ENCODE results near the gene TSC22D3. TPM values are rescaled to one million over a fixed set of nuclear protein-coding genes. Genes with fewer than 3 reads are reported as not detected.

TSC22D3 gene
- total and polyA plus RNA-seq, 7 donors = 40.5 to 551 (median 272) TPM

- peak overlapping the region; percentile 85 to 91 (median 86) for H3K27ac ChIP-seq
- intact Hi-C loops (cut with DNase I) = no loop called here
- H3K27me3 ChIP-seq = peaks cover 0 to 4% (median 0%) of the 10 kb centered on the region in 3 donors
- TF ChIP-seq CTCF (IDR thresholded peaks at IDR 0.05) = no peak
- no peaks in the 10 kb centered on the region for H3K36me3 ChIP-seq
- 55 to 65% methylated on average over 10 of the region's 10 CpGs for WGBS, 2 donors
- DNase-seq = no peak
- peak overlapping the region in 3 of 4 donors; percentile 52 to 53 (median 52) for H3K4me3 ChIP-seq
- no peaks in the 10 kb centered on the region for H3K9me3 ChIP-seq
- peaks cover 0 to 30% (median 10%) of the 10 kb centered on the region in 4 donors for H3K4me1 ChIP-seq
Observed at GRCh38 chrX:107677501-107677901, 98.1 kb downstream of the TSC22D3 start.

DNA sequence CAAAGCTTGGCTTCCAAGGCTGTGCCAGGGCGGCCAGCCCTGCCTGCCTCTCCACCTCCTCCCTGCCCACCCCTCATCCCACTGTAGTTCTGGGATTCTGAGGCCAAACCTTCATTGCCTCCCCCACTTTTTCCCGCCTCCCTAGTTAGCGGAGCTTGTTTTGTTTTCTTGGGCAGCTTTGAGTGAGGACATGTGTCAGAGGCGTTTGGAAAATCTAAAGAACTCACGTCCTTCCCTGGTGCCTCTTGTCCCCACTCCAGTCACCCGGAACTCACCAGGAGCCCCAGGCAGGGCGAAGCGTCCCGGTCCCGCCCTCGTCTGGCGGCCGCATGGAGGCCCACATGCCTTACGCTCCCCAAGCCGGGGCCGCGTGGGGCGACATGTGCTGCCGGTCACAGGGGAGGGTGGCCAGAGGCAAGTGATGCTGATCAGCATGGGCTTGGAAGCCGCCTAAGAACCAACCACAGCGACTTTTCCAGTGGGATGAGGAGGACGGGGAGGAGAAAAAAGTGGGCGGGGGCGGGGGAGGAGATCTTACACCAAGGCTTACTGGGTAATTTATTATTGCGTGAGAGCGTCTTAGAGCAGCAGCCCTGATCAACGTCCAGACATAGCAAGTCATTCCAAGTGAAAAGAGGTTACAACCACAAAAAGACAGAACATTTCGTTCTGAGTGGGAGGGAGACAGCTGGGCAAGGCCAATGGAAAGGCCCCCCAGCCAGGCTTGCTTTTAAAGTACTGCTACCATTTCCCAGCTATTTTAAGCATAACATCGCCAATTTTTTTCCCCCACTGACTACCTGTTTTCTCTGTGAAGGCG is 98.8 kb downstream of the TSC22D3 start:
- intact Hi-C loops (cut with DNase I) = no loop called here

DNA sequence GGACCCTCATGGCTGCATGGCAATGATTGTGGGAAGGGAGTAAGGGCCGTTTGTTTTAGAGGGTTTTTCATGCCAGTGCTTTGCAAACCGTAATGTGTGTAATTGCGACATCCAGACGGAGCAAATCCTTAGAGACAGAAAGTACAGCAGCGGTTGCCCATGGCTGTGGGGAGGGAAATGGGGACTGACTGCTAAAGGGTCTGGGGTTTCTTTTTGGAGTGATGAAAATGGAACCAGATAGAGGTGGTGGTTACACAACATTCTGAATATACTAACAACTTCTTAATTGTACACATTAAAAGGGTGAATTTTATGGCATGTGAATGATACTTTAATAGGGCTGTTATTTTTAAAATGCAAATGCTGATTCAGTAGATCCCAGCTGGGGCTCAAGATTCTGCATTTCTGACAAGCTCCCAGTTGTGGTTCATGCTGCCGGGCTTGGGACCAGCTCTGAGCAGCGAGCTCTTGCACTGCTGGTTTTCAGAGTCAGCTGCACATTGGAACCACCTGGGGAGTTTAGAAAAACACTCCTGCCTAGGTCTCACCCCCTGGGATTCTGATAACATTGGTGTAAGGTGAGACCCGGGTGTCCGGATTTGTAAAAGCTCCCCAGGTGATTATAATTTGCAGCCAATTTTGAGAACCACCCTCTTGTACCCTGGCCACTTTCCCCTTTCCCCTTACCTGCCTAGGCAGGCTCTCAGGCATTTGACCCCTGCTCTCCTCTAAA is 99.6 kb downstream of the TSC22D3 start:
- H3K27me3 ChIP-seq = peaks cover 0 to 4% (median 0%) of the 10 kb centered on the region in 3 donors
- H3K4me3 ChIP-seq = peak overlapping the region; percentile 40 to 53 (median 52)
- peak overlapping the region; percentile 85 to 91 (median 86) for H3K27ac ChIP-seq
- peak; percentile 77 for DNase-seq
- TF ChIP-seq POLR2AphosphoS5 (IDR thresholded peaks at IDR 0.05) = peak; percentile 53 to 68 (median 60)
- TF ChIP-seq CTCF (IDR thresholded peaks at IDR 0.05) = no peak
- WGBS, 2 donors = 4 to 20% methylated on average over 9 of the region's 9 CpGs
- no peaks in the 10 kb centered on the region for H3K9me3 ChIP-seq
- no peaks in the 10 kb centered on the region for H3K36me3 ChIP-seq
- H3K4me1 ChIP-seq = peaks cover 0 to 29% (median 7%) of the 10 kb centered on the region in 4 donors
- intact Hi-C loops (cut with DNase I) = loop anchor here (2.0 kb wide), 1 partner anchor 43 kb away; no protein-coding TSS in a partner anchor

More for the DNA sequence above, 98.8 kb downstream of the TSC22D3 start:
- 2 to 9% methylated on average over 30 of the region's 30 CpGs for WGBS, 2 donors
- TF ChIP-seq POLR2AphosphoS5 (IDR thresholded peaks at IDR 0.05) (peak; percentile 82 to 90 (median 85)), CTCF (IDR thresholded peaks at IDR 0.05) (no peak), POLR2A (IDR thresholded peaks at IDR 0.05) (peak; percentile 36 to 62), EP300 (IDR thresholded peaks at IDR 0.05) (peak; percentile 72 to 93 (median 85))
- H3K36me3 ChIP-seq = no peaks in the 10 kb centered on the region
- H3K9me3 ChIP-seq = no peaks in the 10 kb centered on the region
- peak overlapping the region; percentile 40 to 53 (median 52) for H3K4me3 ChIP-seq
- H3K27ac ChIP-seq = peak overlapping the region; percentile 85 to 91 (median 86)
- H3K27me3 ChIP-seq = peaks cover 0 to 4% (median 0%) of the 10 kb centered on the region in 3 donors
- DNase-seq = peak; percentile 94
- peaks cover 0 to 29% (median 7%) of the 10 kb centered on the region in 4 donors for H3K4me1 ChIP-seq

- H3K4me1 ChIP-seq = peaks cover 0 to 29% (median 7%) of the 10 kb centered on the region in 4 donors
- 73 to 95% methylated on average over 1 of the region's 1 CpG for WGBS, 2 donors
- no peak for TF ChIP-seq CTCF (IDR thresholded peaks at IDR 0.05)
- no peak for TF ChIP-seq POLR2AphosphoS5 (IDR thresholded peaks at IDR 0.05)
- peak overlapping the region; percentile 85 to 91 (median 86) for H3K27ac ChIP-seq
- no peaks in the 10 kb centered on the region for H3K36me3 ChIP-seq
- peaks cover 0 to 4% (median 0%) of the 10 kb centered on the region in 3 donors for H3K27me3 ChIP-seq
- intact Hi-C loops (cut with DNase I) = loop anchor here (2.0 kb wide), 1 partner anchor 43 kb away; no protein-coding TSS in a partner anchor
- no peak for DNase-seq
- peak overlapping the region; percentile 40 to 53 (median 52) for H3K4me3 ChIP-seq
- H3K9me3 ChIP-seq = no peaks in the 10 kb centered on the region
Observed at GRCh38 chrX:107675365-107675654, 100.3 kb downstream of the TSC22D3 start.
